Mesendoderm (in vitro differentiated cells): Measurements from ENCODE around the gene TRIM52. TPM values are rescaled to one million over a fixed set of nuclear protein-coding genes. Genes with fewer than 3 reads are reported as not detected.

Experiments used
- DNase-seq: peaks from one replicate; pipeline ENCODE4 v3.0.0; 2013
- H2AK5ac ChIP-seq: 2 replicates; pipeline ENCODE4 v1.6.1; 2013; ENCODE audit warnings: low read length, inconsistent platforms
- H2BK120ac ChIP-seq: 2 replicates; pipeline ENCODE4 v1.6.1; 2013; ENCODE audit warnings: low read depth, mild to moderate bottlenecking, low read length, moderate library complexity, mixed read lengths
- H2BK15ac ChIP-seq: replicated peaks from 2 replicates; pipeline ENCODE4 v1.6.1; 2013; ENCODE audit warnings: low read depth, mild to moderate bottlenecking, moderate library complexity
- H2BK5ac ChIP-seq: 2 replicates; pipeline ENCODE4 v1.6.1; 2013; ENCODE audit warnings: low read length, inconsistent platforms
- H3K18ac ChIP-seq: 2 replicates; pipeline ENCODE4 v1.6.1; 2013; ENCODE audit warnings: mild to moderate bottlenecking, low read length, mixed read lengths
- H3K23ac ChIP-seq: one replicate; pipeline ENCODE4 v1.6.1; 2013; ENCODE audit warnings: low read length
- H3K27ac ChIP-seq: 2 replicates; pipeline ENCODE4 v1.5.1; 2013; ENCODE audit warnings: low read depth, mild to moderate bottlenecking, inconsistent platforms, low read length, moderate library complexity
- H3K27me3 ChIP-seq: 2 replicates; pipeline ENCODE4 v1.6.1; 2013; ENCODE audit warnings: low read length, control low read depth, mild to moderate bottlenecking, inconsistent platforms; ENCODE audit not compliant: insufficient read depth, poor library complexity
- H3K36me3 ChIP-seq: 2 replicates; pipeline ENCODE4 v1.6.1; 2013; ENCODE audit warnings: low read length, inconsistent platforms; ENCODE audit not compliant: control insufficient read depth, insufficient read depth
- H3K4ac ChIP-seq: one replicate; pipeline ENCODE4 v1.6.1; 2013; ENCODE audit warnings: low read depth, mild to moderate bottlenecking, low read length, moderate library complexity
- H3K4me1 ChIP-seq: 2 replicates; pipeline ENCODE4 v1.6.1; 2013; ENCODE audit warnings: low read depth, low read length, inconsistent platforms; ENCODE audit not compliant: control insufficient read depth
- H3K4me2 ChIP-seq: 2 replicates; pipeline ENCODE4 v1.6.1; 2013; ENCODE audit warnings: low read length
- H3K4me3 ChIP-seq: 2 replicates; pipeline ENCODE4 v1.5.1; 2013; ENCODE audit warnings: mild to moderate bottlenecking, low read length
- H3K56ac ChIP-seq: one replicate; pipeline ENCODE4 v1.6.1; 2013; ENCODE audit warnings: low read length
- H3K79me1 ChIP-seq: 2 replicates; pipeline ENCODE4 v1.6.1; 2013; ENCODE audit warnings: low read length, inconsistent platforms
- H3K79me2 ChIP-seq: 2 replicates; pipeline ENCODE4 v1.6.1; 2013; ENCODE audit warnings: mild to moderate bottlenecking, low read length; ENCODE audit not compliant: control insufficient read depth, insufficient read depth
- H3K9ac ChIP-seq: 2 replicates; pipeline ENCODE4 v1.6.1; 2013; ENCODE audit warnings: low read length, inconsistent platforms
- H4K5ac ChIP-seq: one replicate; pipeline ENCODE4 v1.6.1; 2013; ENCODE audit warnings: low read length
- H4K8ac ChIP-seq: one replicate; pipeline ENCODE4 v1.6.1; 2013; ENCODE audit warnings: low read depth, mild to moderate bottlenecking, control low read depth, low read length, moderate library complexity
- WGBS: extraction: QIAGEN DNeasy Blood & Tissue Kit; methylation state at CpG from one replicate; pipeline ENCODE4 v1.1.7; 2013; ENCODE audit warnings: low lambda C conversion rate, missing lambda C conversion rate; ENCODE audit not compliant: insufficient coverage; ENCODE audit errors: extremely low coverage; 5-methylcytosine and 5-hydroxymethylcytosine counted together
- small RNA-seq: library from polyadenylated mRNA; stranded (forward); fragments of <200 nt; extraction: miRNeasy Mini kit (QIAGEN cat#:217004); gene quantifications from one replicate; pipeline ENCODE3, GENCODE V24; 2013; ENCODE audit not compliant: insufficient read depth

The TRIM52 gene

GRCh38 chr5:181207214-181207959 lies 53.6 kb downstream of the TRIM52 start:
- H2BK120ac ChIP-seq, result no peak overlapping the region
- no peak overlapping the region for H3K27ac ChIP-seq
- no peaks in the 10 kb centered on the region for H3K79me1 ChIP-seq
- no peak overlapping the region for H2BK15ac ChIP-seq
- H3K4me2 ChIP-seq, result peak overlapping the region; percentile 92
- peak; percentile 90 for DNase-seq
- peaks cover 25% of the 10 kb centered on the region for H3K27me3 ChIP-seq
- H3K4me3 ChIP-seq, result peak overlapping the region; percentile 89
- H4K5ac ChIP-seq, result no peak overlapping the region
- H3K23ac ChIP-seq, result no peak overlapping the region
- peak overlapping the region; percentile 74 for H3K9ac ChIP-seq
- H3K79me2 ChIP-seq, result no peaks in the 10 kb centered on the region
- H2AK5ac ChIP-seq, result no peak overlapping the region
- no peaks in the 10 kb centered on the region for H3K36me3 ChIP-seq
- H3K56ac ChIP-seq, result peak overlapping the region; percentile 83
- no peak overlapping the region for H3K4ac ChIP-seq
- WGBS, result no CpG with 5 or more reads among the region's 36 CpGs
- H2BK5ac ChIP-seq, result no peak overlapping the region
- H4K8ac ChIP-seq, result no peak overlapping the region
- H3K18ac ChIP-seq, result no peak overlapping the region
- no peaks in the 10 kb centered on the region for H3K4me1 ChIP-seq

GRCh38 chr5:181205761-181206649 lies 54.9 kb downstream of the TRIM52 start:
- H4K8ac ChIP-seq, result no peak overlapping the region
- H3K18ac ChIP-seq, result no peak overlapping the region
- H4K5ac ChIP-seq, result no peak overlapping the region
- H2BK5ac ChIP-seq, result no peak overlapping the region
- H3K27me3 ChIP-seq, result peaks cover 25% of the 10 kb centered on the region
- DNase-seq, result no peak
- H3K36me3 ChIP-seq, result no peaks in the 10 kb centered on the region
- no peaks in the 10 kb centered on the region for H3K79me2 ChIP-seq
- H3K9ac ChIP-seq, result peak overlapping the region; percentile 66
- H3K4me1 ChIP-seq, result no peaks in the 10 kb centered on the region
- H2BK120ac ChIP-seq, result no peak overlapping the region
- no peaks in the 10 kb centered on the region for H3K79me1 ChIP-seq
- no peak overlapping the region for H2AK5ac ChIP-seq
- no peak overlapping the region for H3K23ac ChIP-seq
- peak overlapping the region; percentile 88 for H3K4me2 ChIP-seq
- H3K27ac ChIP-seq, result no peak overlapping the region
- peak overlapping the region; percentile 63 for H3K56ac ChIP-seq
- H3K4me3 ChIP-seq, result peak overlapping the region; percentile 25
- no peak overlapping the region for H2BK15ac ChIP-seq
- WGBS, result no CpG with 5 or more reads among the region's 37 CpGs
- no peak overlapping the region for H3K4ac ChIP-seq

Small RNA genes lying within 50 kb of the gene (small RNA-seq; reads per million reads assigned to genes)
- not detected for gene MIR4638
- not detected for gene RNU6-705P
- not detected for gene SNORD95
- not detected for gene SNORD96A
